Peyer's patch (tissue), 4 donors: Measurements from ENCODE around the gene TAS2R16.

Source experiments
- CTCF ChIP-seq, 6 experiments: fragments of 450-650 bp in 4 of 6; fragments of 200-600 bp in 2 of 6; sonication (generic) in 1 of 6; IDR thresholded peaks; one replicate each; pipeline ENCODE4 v1.5.1; 2017 to 2019; ENCODE audit warnings: antibody characterized with exemption in 6 of 6, mild to moderate bottlenecking in 3 of 6, moderate library complexity in 1 of 6
- POLR2A ChIP-seq, 2 donors: fragments of 450-650 bp; IDR thresholded peaks; one replicate each; pipeline ENCODE4 v1.5.1; 2017; ENCODE audit warnings: antibody characterized with exemption in 2 of 2, mild to moderate bottlenecking in 2 of 2, moderate library complexity in 2 of 2

GRCh38 chr7:123004931-123005330, 9.4 kb upstream of the TAS2R16 start:
- TF ChIP-seq CTCF (IDR thresholded peaks at IDR 0.05): no peak
- no peak for TF ChIP-seq POLR2A (IDR thresholded peaks at IDR 0.05)
